ACC112 (cell line): Measurements from ENCODE around the gene NR6A1.
A peak's percentile ranks its signal among the peaks of the same experiment; 100 is the strongest.
"Not testable (repeated sequence)": the region's sequence is repeated elsewhere in the genome, so short reads cannot be mapped to it uniquely, and the experiment has no call there.

Experiments
- H2AFZ ChIP-seq: fragments of 200-600 bp; sonication (generic); one replicate; pipeline ENCODE4 v1.6.0; 2017; ENCODE audit warnings: antibody characterized with exemption, low read length; ENCODE audit not compliant: unreplicated experiment
- H3K27ac ChIP-seq: fragments of 200-600 bp; sonication (generic); 2 replicates; pipeline ENCODE4 v1.5.1; 2014; ENCODE audit warnings: low read depth, mild to moderate bottlenecking, antibody characterized with exemption, low read length, moderate library complexity
- H3K27me3 ChIP-seq: fragments of 200-600 bp; sonication (generic); 2 replicates; pipeline ENCODE4 v1.6.1; 2014; ENCODE audit warnings: mild to moderate bottlenecking, antibody characterized with exemption, low read length, moderate library complexity, mixed read lengths; ENCODE audit not compliant: insufficient read depth
- H3K36me3 ChIP-seq: fragments of 200-600 bp; sonication (generic); 2 replicates; pipeline ENCODE4 v1.6.1; 2016; ENCODE audit warnings: mild to moderate bottlenecking, antibody characterized with exemption, low read length, moderate library complexity, mixed read lengths; ENCODE audit not compliant: insufficient read depth
- H3K4me1 ChIP-seq: fragments of 200-600 bp; sonication (generic); one replicate; pipeline ENCODE4 v1.6.1; 2016; ENCODE audit warnings: low read length, mixed read lengths; ENCODE audit not compliant: insufficient read depth, unreplicated experiment, control insufficient read depth
- H3K4me3 ChIP-seq: fragments of 200-600 bp; sonication (generic); 2 replicates; pipeline ENCODE4 v1.5.1; 2014; ENCODE audit warnings: mild to moderate bottlenecking, low read depth, low read length
- H3K79me2 ChIP-seq: fragments of 200-600 bp; sonication (generic); one replicate; pipeline ENCODE4 v1.6.0; 2016; ENCODE audit warnings: low read length; ENCODE audit not compliant: control insufficient read depth, unreplicated experiment, insufficient read depth

Gene NR6A1

DNA sequence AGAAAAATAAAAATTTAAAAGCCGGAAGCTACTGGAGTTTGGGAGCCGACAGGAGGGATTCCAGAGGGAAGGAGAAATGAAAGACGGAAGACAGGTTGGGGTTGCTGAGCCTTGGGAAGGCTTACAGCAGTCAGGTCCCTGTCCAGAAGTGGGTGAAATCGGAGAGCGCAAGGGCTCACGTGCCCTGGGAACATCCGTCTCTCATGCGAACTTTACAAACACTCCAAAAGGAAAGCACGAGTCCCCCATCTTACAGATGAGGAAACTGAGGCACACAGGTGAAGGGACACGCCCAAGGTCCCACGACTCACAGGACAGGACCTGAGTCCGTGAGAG, 5.5 kb upstream of the NR6A1 start:
- H2AFZ ChIP-seq, result peak overlapping the region; percentile 87

DNA sequence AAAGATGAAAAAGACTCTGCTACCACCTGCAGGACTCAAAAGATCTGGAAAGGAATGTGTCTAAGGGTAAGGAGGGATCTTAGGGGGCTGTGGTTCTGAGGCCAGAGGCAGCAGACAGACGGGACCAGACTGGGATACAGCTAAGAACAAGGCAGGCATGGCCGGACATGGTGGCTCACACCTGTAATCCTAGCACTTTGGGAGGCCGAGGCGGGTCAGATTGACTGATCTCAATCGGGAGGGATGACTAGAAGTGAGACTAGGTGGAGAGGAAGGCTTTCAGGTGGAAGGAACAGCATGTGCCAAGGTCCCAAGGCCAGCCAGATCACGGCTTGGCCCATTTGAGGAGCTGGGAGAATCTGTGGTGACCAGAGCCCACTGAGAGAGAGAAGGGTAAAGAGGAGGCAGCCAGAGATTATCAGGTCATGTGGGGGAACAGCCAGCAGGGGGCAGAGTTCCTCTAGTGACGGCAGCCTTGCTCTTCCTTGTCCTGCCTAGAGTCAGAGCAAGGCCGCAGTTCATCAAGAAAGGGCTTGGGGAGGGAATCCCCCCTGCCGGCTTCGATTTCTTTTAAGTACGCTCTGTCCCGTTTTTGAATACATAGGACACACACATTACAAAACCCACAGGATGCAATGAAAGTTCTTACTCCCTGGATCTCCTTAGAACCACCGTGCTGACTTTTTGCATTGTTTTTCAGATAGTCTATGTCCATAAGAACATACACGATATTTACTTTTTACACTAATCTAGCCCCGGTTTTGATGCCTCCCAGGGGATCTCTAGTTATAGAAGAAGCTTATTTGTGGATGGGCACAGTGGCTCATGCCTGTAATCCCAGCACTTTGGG, 3.2 kb upstream of the NR6A1 start:
- peaks cover 7% of the 10 kb centered on the region for H3K4me1 ChIP-seq
- H3K27me3 ChIP-seq, result peaks cover 37% of the 10 kb centered on the region
- no peak overlapping the region for H2AFZ ChIP-seq
- H3K36me3 ChIP-seq, result no peaks in the 10 kb centered on the region
- H3K4me3 ChIP-seq, result no peak overlapping the region
- H3K79me2 ChIP-seq, result no peaks in the 10 kb centered on the region
- no peak overlapping the region for H3K27ac ChIP-seq

More for the DNA sequence above, 5.5 kb upstream of the NR6A1 start:
- no peaks in the 10 kb centered on the region for H3K36me3 ChIP-seq
- H3K27ac ChIP-seq, result no peak overlapping the region
- H3K79me2 ChIP-seq, result no peaks in the 10 kb centered on the region
- peaks cover 22% of the 10 kb centered on the region for H3K27me3 ChIP-seq
- H3K4me1 ChIP-seq, result peaks cover 15% of the 10 kb centered on the region
- H3K4me3 ChIP-seq, result peak overlapping the region; percentile 75

- no peak overlapping the region for H2AFZ ChIP-seq
- H3K36me3 ChIP-seq, result no peaks in the 10 kb centered on the region
- H3K27me3 ChIP-seq, result peaks cover 44% of the 10 kb centered on the region
- H3K79me2 ChIP-seq, result no peaks in the 10 kb centered on the region
- no peak overlapping the region for H3K4me3 ChIP-seq
- no peak overlapping the region for H3K27ac ChIP-seq
- H3K4me1 ChIP-seq, result no peaks in the 10 kb centered on the region
Measured at GRCh38 chr9:124773473-124774128, 2.5 kb upstream of the NR6A1 start.

DNA sequence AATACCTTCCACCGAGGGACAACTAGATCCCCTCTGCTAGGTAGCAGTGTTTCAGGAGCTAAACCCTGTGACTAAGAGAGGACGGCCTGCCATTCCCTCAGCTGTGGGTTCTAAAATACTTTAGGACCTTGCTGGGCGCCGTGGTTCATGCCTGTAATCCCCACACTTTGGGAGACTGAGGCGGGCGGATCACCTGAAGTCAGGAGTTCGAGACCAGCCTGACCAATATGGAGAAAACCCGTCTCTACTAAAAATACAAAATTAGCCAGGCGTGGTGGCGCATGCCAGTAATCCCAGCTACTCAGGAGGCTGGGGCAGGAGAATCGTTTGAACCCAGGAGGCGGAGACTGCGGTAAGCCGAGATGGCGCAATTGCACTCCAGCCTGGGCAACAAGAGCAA, 1.8 kb upstream of the NR6A1 start:
- not testable (repeated sequence) for H3K4me1 ChIP-seq, H2AFZ ChIP-seq, H3K36me3 ChIP-seq, H3K27ac ChIP-seq, H3K4me3 ChIP-seq, H3K79me2 ChIP-seq
- peaks cover 52% of the 10 kb centered on the region for H3K27me3 ChIP-seq

DNA sequence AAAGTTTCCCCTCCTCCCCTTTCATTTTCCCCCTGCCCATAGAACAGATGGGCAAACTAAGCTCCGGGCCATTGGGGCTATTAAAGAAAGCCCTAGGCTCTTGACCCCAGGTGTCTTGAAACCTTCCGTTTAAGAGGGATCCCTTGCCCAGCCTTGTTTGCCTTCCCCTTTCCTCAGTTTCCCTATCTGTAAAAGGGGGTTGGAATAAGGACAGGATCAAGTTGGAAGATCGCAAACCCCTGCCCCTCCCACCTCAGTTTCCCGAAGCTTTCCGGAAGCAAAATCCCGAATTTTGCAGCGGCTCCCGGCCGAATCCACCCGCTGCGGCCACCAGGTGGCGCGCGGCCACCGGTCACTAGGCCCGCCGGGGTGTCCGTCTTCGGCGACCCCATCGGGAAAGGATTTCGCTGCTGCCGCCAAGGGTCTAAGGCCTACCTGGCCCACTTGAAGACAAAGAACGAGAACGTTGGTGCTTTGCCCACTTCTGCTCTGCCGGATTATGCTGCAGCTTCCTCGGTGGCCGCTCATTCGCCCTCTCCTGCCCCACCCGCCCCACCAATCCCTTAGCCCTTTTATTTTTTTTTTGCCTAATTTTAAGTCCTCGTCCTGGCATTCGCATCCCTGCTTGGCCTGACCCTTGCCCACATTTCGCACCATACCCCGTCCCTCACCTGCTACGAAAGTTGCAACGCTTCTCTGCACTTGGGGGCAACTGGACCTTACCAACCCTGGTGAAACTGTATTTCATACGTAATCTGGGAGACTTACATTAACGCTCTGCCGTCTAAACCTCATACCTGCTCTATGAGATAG, 962 bp upstream of the NR6A1 start:
- no peak overlapping the region for H3K27ac ChIP-seq
- peaks cover 56% of the 10 kb centered on the region for H3K27me3 ChIP-seq
- H2AFZ ChIP-seq, result peak overlapping the region; percentile 65
- no peaks in the 10 kb centered on the region for H3K79me2 ChIP-seq
- H3K4me1 ChIP-seq, result no peaks in the 10 kb centered on the region
- no peaks in the 10 kb centered on the region for H3K36me3 ChIP-seq
- peak overlapping the region; percentile 82 for H3K4me3 ChIP-seq

DNA sequence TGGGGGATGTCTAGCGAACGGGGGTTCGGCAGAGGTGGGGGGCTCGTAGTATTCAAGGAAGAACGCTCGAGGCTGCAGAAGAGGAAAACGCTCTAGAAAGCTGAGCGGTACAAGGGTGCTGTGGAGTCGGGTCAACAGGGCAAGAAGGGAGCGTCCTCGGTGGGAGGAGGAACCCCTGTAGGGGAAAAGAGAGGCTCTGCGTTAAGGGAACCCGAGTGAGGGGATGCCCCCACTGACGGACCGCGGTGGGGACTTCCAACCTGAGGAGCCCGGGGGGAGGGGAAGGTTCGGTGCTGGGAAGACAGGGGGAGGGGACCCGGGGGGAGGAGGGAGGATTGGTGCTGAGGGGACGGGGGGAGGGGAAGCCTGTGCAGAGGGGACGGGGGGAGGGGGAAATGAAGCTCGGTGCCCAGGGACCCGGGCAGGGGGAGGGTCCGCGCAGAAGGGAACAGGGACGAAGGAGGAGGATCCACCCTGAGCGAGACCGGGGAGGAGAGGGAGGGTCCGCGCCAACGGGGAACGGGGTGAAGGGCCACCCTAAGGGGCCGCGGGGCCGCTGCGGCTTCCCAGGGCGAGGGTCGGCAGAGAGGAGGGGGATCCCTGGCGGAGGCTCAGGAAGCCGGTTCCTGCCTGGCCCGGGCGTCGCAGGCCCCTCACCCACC, 621 bp downstream of the NR6A1 start:
- Histone ChIP-seq H3K79me2 (no peaks in the 10 kb centered on the region), H3K4me3 (peak overlapping the region; percentile 82), H3K27me3 (peaks cover 59% of the 10 kb centered on the region), H2AFZ (peak overlapping the region; percentile 89), H3K4me1 (no peaks in the 10 kb centered on the region), H3K36me3 (no peaks in the 10 kb centered on the region), H3K27ac (no peak overlapping the region)

- no peaks in the 10 kb centered on the region for H3K79me2 ChIP-seq
Measured at GRCh38 chr9:124769549-124770358, 1.4 kb downstream of the NR6A1 start.

GRCh38 chr9:124768750-124769548, 2.2 kb downstream of the NR6A1 start:
- Histone ChIP-seq H3K4me3 (0 out of 2 replicates have a peak overlapping the region, but pooled peaks have one; percentile 82), H3K27ac (no peak overlapping the region), H3K27me3 (peaks cover 69% of the 10 kb centered on the region), H2AFZ (no peak overlapping the region), H3K4me1 (no peaks in the 10 kb centered on the region), H3K36me3 (no peaks in the 10 kb centered on the region), H3K79me2 (no peaks in the 10 kb centered on the region)

More at GRCh38 chr9:124769549-124770358, 1.4 kb downstream of the NR6A1 start:
- peak overlapping the region; percentile 82 for H3K4me3 ChIP-seq
- no peak overlapping the region for H3K27ac ChIP-seq
- H3K4me1 ChIP-seq, result no peaks in the 10 kb centered on the region
- H2AFZ ChIP-seq, result no peak overlapping the region
- no peaks in the 10 kb centered on the region for H3K36me3 ChIP-seq
- peaks cover 64% of the 10 kb centered on the region for H3K27me3 ChIP-seq

DNA sequence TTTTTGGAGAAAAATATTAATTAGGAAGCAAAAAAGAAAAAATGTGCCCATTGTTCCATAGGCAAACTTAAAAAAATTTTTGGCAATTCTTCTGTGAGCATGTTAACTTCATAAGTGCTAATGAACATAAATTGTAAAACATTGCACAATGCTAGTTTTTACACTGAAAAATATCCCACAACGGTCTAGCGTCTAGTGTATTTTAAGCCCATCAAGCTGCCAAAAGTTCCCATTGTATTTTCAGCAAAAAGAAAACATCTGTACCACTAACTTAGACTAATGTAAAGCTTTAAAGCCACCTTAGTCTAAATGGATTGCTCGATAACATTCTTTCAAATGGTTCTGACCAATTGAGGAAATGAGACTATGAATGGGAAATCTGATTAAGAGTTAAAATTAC, 2.8 kb downstream of the NR6A1 start:
- no peaks in the 10 kb centered on the region for H3K36me3 ChIP-seq
- H3K79me2 ChIP-seq, result no peaks in the 10 kb centered on the region
- H3K4me3 ChIP-seq, result no peak overlapping the region
- H3K27ac ChIP-seq, result no peak overlapping the region
- no peaks in the 10 kb centered on the region for H3K4me1 ChIP-seq
- no peak overlapping the region for H2AFZ ChIP-seq
- H3K27me3 ChIP-seq, result peaks cover 73% of the 10 kb centered on the region
